OCI-LY7 (cell line): ENCODE measurements around the gene UVSSA.

ENCODE experiments used
- EZH2phosphoT487 ChIP-seq: fragments of 200-600 bp; sonication (generic); IDR thresholded peaks from 2 replicates; pipeline ENCODE4 v1.6.1; 2018; ENCODE audit warnings: low read depth, borderline replicate concordance, mild to moderate bottlenecking, mixed run types, antibody characterized with exemption, low read length, moderate library complexity, mixed read lengths
- TF ChIP-seq, protein P1 (sequence below): fragments of 200-600 bp; sonication (generic); conservative IDR thresholded peaks from 2 replicates; pipeline ENCODE4 v1.5.1; 2014; ENCODE audit warnings: mild to moderate bottlenecking, antibody characterized with exemption, low read length, moderate library complexity, mixed read lengths

DNA sequence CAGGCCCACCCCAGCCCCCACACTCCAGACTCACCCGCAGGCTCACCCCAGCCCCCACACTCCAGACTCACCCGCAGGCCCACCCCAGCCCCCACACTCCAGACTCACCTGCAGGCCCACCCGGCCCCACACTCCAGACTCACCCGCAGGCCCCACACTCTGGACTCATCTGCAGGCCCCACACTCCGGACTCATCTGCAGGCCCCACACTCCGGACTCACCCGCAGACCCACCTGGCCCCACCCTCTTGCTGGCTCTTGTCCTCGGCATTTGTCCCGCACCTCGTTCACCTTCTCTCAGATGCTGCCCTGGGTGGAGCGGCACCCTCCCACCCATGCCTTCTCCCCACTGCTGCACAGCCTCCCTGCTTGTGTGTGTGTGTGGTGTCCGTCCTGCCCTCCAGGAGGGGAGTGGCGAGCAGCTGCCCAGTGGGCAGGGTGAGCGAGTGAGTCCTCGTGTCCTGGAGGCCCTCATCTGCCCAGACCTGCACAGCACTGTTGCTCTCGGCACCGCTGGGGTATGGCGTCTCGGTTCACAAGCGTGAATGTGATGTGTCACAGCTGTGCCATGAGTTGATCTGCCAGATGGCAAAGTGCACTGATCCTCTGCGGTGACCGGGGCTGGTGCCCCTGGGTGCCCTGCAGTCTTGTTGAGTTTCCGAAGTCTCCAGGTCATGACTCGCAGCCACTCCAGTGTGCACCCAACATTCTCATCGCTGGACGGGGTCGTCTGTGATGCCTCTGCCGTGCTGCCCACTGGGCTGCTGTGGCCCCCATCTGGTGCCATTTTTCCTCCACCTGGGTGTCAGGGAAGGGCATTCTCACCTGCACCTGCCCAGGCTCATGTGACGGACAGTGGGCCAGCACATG, 29.6 kb upstream of the UVSSA start:
- TF ChIP-seq, protein P1, sequence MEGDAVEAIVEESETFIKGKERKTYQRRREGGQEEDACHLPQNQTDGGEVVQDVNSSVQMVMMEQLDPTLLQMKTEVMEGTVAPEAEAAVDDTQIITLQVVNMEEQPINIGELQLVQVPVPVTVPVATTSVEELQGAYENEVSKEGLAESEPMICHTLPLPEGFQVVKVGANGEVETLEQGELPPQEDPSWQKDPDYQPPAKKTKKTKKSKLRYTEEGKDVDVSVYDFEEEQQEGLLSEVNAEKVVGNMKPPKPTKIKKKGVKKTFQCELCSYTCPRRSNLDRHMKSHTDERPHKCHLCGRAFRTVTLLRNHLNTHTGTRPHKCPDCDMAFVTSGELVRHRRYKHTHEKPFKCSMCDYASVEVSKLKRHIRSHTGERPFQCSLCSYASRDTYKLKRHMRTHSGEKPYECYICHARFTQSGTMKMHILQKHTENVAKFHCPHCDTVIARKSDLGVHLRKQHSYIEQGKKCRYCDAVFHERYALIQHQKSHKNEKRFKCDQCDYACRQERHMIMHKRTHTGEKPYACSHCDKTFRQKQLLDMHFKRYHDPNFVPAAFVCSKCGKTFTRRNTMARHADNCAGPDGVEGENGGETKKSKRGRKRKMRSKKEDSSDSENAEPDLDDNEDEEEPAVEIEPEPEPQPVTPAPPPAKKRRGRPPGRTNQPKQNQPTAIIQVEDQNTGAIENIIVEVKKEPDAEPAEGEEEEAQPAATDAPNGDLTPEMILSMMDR = no peak
- TF ChIP-seq EZH2phosphoT487 = no peak
